Activated T-cell treated with anti-CD3 and anti-CD28 coated beads for 24 hours (primary cell): ENCODE measurements around the gene SHC4.

Experiments used
- DNase-seq: peaks from one replicate; pipeline ENCODE4 v3.0.0-alpha.2; 2020; ENCODE audit warnings: low read depth

The SHC4 gene

DNA sequence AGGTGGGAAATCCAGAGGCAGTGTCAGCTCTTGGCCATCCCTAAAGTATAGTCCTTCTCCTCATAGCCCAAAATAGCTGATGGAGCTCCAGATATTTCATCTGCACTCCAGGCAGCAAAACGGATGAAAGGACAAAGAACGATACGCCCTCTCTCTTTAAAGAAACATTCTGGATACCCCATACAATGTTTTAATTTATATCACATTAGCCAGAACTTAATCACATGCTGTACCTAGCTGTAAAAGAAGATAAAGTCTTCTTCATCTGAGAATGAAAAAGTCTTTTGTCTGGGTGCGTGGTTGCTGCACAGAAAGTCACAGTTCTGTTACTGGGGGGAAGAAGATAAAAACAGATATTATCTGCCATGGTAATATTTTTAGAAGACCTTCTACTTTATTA, 4.3 kb upstream of the SHC4 start:
- DNase-seq: no peak

DNA sequence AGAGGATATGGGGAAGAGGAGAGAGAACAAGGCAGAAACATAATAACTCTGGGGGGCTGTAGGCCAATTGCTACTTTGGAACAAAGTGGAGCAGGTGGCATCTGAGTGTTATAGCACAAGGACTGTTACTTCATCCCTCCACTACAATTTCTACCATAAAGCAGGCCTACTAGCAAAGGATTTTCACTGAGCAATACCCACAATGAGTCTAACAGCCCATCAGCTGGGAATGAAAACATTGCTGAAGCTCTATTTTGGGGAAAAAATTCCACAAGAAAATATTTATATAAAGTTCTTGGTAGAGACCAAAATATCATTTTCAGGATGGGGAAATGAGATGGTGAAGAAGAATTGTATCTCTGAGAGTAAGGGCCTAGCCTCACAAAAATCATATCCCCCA, 3.6 kb upstream of the SHC4 start:
- DNase-seq: no peak

DNA sequence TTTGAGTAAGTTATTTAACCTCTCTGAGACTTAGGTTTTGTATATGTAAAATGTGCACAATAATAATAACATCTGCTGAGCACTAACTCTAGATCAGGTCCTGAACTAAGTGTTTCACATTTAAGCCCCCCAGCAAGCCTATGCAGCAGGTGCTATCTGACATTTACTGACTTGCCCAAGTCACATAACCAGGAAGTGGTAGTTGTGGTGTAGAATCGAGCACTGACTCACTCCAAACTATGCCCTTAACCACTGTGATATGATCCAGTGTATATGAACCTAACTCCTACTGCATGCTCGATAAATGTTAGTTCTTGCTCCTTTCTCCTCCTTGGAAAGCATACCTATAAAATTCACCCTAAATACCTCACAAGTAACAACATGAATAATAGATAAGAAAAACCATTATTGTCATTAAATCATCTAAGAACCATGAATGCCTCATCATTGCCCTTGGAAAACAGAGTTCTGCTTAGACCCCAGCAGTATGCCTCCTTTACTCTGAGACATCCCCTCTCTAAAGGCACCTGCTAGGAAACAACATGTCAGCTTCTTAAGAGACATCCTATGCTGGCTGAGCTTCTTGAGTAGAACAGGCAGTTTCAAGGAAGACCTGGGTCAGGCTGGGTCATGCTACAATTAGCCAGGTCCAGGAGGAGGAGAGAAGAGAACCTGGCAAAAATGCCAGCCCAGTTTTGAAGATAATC, 3.0 kb upstream of the SHC4 start:
- no peak for DNase-seq

- no peak for DNase-seq
Observed at GRCh38 chr15:48965972-48966371, 2.3 kb upstream of the SHC4 start.

DNA sequence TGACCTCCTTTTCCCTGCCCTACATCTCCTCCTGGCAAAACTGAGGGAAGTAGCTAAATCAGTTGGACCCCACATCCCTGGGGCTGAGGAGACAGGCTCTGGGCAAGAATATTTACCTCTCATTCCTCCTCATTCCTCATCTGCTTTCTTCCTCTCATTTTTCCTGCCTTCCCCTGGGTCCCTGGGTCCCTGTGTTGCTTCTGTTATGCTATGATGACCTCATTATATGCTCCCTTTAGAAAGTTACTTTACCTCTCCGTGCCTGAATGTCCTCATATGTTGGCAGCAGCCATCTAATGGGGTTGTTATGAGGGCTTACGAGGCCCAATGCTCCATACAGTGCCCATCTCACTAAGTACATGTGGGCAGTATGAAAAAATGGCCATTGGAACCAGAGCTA, 1.2 kb upstream of the SHC4 start:
- DNase-seq: no peak

DNA sequence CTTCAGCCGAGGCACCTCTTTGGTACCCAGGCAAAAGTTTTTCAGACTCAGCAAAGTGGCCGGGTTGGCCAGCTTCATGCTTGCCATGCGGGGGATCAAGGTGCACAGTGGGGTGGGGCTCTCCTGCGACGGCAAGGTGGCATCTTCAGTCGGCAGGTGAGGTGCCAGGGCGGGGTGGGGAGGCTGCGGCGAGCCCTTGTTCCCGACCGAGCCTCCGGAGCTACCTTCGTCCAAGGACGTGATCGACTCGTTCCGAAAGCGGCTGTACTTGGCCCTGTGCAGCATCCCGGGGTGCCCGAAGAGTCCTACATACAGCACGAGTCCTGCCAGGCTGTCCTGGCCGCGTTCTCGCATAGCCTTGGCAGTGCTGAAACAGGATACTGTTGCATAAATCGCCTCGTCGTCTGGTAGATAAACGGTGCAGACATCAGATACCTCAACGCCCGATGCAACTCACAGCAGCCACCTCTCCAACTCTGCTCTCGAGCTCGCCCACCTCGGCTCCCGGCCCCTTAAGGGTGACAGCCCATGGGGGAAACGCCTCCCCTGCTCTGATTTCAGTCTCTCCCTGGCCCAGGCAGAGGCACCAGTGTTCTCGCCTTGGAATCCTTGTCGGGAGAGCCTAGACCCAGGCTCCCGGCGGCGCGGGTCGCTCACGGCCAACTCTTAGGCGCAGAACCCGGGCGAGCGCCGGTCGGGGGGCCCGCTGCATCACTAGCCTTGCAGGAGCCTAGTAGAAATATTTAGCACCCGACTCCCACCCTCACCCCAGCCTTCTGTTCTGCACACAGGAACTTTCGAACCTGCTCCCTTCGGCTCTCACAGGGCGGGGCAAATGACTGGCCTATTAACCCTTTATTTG, 826 bp downstream of the SHC4 start:
- no peak for DNase-seq

- DNase-seq: no peak
Observed at GRCh38 chr15:48955967-48956366, 7.8 kb downstream of the SHC4 start.

- DNase-seq: no peak
Observed at GRCh38 chr15:48955370-48955769, 8.3 kb downstream of the SHC4 start.

GRCh38 chr15:48954538-48954937, 9.2 kb downstream of the SHC4 start:
- no peak for DNase-seq

- no peak for DNase-seq
Observed at GRCh38 chr15:48946840-48947187, 16.9 kb downstream of the SHC4 start.

DNA sequence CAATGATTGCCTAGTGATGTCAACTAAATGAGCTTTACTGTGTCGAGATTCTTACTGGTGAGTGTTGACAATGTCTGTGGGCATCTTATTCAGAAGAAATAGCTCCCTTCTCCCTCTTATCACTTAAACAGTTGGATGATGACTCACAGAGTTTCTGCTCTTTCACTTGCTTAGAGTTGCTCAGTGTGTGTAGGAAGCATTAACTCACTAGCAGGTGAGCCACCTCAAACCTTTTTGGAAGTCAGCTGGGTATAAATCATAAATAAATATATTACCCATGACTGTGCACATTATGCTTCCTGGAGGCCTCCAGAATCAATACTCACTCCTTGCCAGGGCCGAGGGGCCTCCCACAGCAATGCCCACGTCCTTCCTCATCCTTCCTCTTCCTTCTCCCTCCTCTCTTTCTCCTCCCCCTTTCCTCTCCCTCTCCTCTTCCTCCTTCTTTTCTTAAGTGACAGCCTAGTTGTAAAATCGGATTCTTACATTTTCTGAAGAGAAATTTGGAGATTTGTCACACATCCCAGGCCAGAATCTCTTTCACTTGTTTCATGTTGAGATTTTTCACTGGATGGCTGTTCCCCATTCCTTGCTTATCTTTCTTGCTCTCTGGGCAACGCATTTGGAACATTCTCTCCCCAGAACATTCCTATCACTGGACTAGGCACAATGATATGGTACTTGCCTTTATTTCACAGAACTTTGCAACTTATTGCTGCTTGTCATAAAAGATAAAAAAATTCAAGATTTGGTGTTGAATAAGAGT, 17.5 kb downstream of the SHC4 start:
- no peak for DNase-seq

DNA sequence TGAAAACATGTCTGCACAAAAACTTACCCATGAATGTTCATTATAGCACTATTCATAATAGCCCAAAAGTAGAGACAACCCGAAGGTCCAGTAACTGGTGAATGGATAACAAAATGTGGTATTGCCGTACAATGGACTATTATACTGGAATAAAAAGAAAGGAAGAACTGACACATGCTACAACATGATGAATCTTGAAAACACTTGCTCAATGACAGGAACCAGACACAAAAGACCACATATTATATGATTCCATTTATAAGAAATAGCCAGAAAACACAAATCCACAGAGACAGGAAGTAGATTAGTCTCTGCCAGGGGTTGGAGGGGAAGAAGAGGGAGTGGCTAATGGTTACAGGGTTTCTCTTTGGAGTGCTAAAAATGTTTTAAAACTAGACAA, 18.3 kb downstream of the SHC4 start:
- DNase-seq: no peak

DNA sequence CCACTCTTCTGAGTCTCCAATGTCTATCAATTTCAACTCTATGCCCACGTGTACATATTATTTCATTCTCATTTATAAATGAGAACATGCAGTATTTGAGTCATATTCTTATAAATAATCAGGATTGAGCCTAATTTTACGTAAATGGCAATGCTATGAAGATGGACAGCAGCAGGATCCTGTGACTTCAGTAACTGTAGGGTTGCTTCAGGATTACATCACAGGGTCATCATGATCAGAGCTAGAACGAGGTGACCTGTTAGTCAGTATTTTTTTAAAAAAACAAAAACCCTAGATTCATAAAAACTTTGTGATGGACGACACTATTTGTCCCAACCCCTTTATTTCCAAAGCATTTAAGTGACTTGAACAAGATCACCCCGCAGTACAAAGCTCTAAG, 21.8 kb downstream of the SHC4 start:
- DNase-seq: no peak

DNA sequence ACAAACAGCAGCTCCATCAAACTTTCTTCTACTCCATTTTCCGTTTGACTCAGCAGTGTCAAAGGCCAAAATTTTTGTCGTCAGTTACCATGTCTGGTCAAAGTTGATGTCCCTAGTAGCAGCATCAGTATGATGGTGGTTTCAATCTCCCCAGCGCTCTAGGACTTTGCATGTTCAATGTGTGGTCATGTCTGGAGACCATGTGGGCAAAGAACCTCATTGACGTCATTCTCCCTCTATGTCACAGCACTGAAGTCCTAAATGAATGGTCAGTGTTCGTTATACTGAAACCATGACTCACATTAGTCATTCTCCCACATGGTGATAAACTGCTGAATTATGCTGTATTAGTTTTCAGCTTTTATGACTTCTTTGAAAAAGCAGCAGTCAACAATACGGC, 23.2 kb downstream of the SHC4 start:
- no peak for DNase-seq

DNA sequence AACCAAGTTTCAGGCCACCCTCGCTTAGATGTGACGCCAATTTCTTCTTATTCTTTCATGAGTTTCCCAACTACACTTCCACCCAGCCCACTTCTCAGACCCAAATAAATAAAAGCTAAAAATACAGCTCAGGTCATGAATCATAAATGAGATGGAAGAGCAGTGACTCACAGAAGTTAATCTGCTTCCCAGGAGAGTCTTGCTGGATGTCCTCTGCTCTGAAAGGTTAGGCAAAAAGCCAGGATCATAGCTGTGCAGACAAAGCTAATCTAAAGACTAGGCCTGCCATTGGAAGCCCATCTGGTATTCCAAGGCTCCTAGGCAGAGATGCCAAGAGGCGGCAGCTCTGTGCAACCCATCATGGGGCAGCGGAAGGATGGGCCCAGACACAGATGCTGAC, 24.1 kb downstream of the SHC4 start:
- DNase-seq: no peak

GRCh38 chr15:48937886-48938285, 25.8 kb downstream of the SHC4 start:
- no peak for DNase-seq

- DNase-seq: no peak
Observed at GRCh38 chr15:48936666-48937065, 27.1 kb downstream of the SHC4 start.

GRCh38 chr15:48935236-48935635, 28.5 kb downstream of the SHC4 start:
- DNase-seq: no peak

DNA sequence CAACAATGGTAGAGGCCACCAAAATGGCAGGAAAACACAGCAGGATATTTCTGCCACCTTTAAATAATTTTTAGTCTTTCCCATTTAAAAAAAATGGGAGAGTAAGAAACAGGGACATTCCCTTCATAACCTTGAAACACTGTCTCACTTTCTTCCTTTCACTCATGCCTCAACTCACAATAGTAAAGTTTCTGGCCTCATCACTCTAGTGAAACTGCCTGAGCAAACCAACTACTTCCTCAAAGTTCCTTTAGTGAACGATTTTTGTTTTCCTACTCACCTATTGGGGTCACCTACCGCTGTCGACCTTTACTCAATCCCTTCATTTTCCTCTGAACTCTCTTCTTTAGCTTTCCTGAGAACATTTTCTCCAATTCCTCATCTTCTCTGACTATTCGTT, 33.0 kb downstream of the SHC4 start:
- DNase-seq: no peak

GRCh38 chr15:48929661-48930060, 34.1 kb downstream of the SHC4 start:
- no peak for DNase-seq

DNA sequence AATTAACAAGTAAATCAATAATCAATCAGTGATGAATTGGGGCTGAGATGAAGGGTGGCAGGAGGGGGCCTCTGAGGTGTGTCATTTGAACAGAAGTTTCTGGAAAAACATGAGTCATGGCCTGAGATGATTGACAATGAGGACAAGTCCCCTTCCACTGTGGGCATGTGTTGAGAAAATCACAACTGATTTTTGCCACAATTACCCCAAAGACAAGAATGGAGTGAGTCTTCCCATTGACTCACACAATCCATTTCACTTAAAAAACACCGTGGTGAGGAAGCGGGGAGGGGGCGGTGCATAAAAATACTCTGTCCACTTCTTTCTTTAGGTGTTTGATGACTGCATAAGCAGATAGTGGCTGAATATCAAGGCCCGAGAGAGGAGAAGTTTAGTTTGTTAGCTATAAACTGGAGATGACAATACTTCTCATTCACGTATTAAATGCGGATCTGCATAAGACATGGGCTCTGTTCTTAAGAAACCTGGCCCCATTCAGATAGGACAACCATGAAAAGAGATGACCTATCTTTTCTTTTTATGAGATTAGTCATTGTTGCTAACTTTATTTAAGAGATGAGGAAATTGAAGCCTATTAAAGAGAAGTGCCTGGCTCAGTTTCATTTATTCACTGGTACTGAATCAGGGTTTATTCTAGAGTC, 34.7 kb downstream of the SHC4 start:
- DNase-seq: peak; percentile 43

DNA sequence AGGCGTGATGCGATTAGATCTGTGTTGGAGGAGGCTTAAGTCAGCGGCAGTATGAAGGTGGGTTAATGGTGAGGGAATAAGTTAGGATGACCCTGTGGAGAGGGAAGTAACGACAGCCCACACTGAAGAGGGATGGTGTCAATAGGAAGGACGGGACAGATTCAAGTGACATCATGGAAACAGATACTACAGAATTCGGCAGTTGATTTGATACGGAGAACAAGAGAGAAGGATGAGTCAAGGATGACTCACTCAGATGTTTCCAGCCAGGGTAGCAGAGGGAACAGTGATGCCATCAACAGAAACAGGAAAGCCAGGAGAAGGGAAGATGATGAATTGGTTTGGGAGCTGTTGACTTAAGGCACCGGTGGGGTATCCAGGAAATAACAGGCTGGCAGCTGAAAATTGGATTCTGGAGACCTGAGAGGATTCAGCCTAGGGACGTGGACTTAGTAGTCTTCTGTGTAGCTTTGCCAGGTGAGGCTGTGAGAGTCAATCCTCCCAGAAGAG, 38.0 kb downstream of the SHC4 start:
- no peak for DNase-seq
